Body of pancreas (tissue), 4 donors: ENCODE measurements around the gene ARHGEF4.

Experiments used
- POLR2A ChIP-seq, 3 donors: fragments of 450-650 bp; IDR thresholded peaks; one replicate each; pipeline ENCODE4 v1.6.1; 2016; ENCODE audit warnings: antibody characterized with exemption in 3 of 3, mild to moderate bottlenecking in 2 of 3
- TF ChIP-seq, protein P1 (sequence below), 7 experiments: fragments of 450-650 bp in 4 of 7; fragments of 200-600 bp in 3 of 7; sonication (generic) in 3 of 7; IDR thresholded peaks; one replicate each; pipeline ENCODE4 v1.5.1; 2016 to 2019; ENCODE audit warnings: antibody characterized with exemption in 7 of 7

DNA sequence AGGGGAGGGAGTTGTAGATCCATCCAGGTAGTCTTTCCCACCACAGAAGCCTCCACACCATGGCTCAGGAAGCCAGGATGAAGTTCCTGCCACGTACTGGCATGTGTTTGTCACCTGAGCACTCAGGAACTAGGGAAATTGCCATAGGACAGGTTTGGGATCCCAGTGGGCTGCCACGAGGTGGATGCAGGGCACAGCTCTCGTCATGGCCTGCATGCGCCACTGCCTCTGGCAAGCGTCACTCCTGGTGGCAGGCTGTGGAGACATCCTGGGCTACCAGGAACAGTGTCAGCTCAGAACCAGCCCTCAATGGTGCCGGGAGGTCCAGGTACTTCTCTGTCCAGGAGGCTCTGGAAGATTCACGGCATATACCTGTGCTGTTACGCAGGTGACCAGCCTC, 3.8 kb downstream of the ARHGEF4 start:
- no peak for TF ChIP-seq POLR2A (IDR thresholded peaks at IDR 0.05)
- TF ChIP-seq, protein P1, sequence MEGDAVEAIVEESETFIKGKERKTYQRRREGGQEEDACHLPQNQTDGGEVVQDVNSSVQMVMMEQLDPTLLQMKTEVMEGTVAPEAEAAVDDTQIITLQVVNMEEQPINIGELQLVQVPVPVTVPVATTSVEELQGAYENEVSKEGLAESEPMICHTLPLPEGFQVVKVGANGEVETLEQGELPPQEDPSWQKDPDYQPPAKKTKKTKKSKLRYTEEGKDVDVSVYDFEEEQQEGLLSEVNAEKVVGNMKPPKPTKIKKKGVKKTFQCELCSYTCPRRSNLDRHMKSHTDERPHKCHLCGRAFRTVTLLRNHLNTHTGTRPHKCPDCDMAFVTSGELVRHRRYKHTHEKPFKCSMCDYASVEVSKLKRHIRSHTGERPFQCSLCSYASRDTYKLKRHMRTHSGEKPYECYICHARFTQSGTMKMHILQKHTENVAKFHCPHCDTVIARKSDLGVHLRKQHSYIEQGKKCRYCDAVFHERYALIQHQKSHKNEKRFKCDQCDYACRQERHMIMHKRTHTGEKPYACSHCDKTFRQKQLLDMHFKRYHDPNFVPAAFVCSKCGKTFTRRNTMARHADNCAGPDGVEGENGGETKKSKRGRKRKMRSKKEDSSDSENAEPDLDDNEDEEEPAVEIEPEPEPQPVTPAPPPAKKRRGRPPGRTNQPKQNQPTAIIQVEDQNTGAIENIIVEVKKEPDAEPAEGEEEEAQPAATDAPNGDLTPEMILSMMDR (IDR thresholded peaks at IDR 0.05) = no peak
